G401 (cell line): Measurements from ENCODE around the gene ADCY2. TPM values are rescaled to one million over a fixed set of nuclear protein-coding genes. Genes with fewer than 3 reads are reported as not detected.

ENCODE experiments used
- DNase-seq: peaks from one replicate; pipeline ENCODE4 v3.0.0-alpha.2; 2015; ENCODE audit warnings: low spot score
- in situ Hi-C: cut with HindIII; loops from 2 replicates; pipeline ENCODE4 v1.10.0; 2016; ENCODE audit warnings: low sequenced_read_pairs, mixed read lengths
- total RNA-seq: library from RNA; depleted of rRNA; stranded (reverse); fragments of >200 nt; shearing (Covaris generic); gene quantifications from 2 replicates; pipeline ENCODE4 v1.2.3, GENCODE V29; 2014

The ADCY2 gene
- total RNA-seq, 1 experiment from 2014 or later: 0.03 TPM

- in situ Hi-C loops: no loop called here
- DNase-seq: no peak
These were observed 432.3 kb downstream of the ADCY2 start for GRCh38 chr5:7828269-7828668.

GRCh38 chr5:7834982-7835381, 439.0 kb downstream of the ADCY2 start:
- no peak for DNase-seq
- in situ Hi-C loops: no loop called here

DNA sequence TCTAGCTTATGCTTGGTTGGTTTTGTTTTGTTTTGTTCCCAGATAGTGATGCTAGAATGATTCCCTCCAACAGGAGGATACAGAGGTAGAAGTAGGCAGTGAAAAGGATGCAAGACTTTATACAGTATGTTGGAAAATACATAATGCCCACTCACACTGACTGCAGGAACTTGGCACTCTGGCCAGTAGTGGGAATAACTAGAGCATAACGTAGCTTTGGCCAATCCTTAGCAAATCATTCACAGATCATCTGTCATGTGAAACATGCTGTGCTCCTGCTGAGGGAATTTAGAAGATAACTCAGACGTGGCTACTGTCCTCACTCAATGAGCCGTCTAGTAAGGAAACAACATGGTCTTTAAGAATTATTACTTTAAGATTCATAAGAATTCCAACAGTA, 441.5 kb downstream of the ADCY2 start:
- no peak for DNase-seq
- in situ Hi-C loops: no loop called here

GRCh38 chr5:7842531-7842930, 446.6 kb downstream of the ADCY2 start:
- in situ Hi-C loops: no loop called here
- no peak for DNase-seq

DNA sequence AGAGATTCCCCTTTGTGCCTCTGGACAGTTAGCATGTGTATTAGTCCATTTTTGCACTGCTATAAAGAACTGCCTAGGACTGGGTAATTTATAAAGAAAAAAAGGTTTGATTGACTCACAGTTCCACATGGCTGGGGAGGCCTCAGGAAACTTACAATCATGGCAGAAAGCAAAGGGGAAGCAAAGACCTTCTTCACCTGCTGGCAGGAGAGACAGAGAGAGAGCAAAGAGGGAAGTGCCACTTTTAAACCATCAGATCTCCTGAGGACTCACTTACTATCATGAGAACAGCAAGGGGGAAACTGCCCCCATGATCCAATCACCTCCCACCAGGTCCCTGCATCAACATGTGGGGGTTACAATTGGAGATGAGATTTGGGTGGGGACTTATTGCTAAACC, 449.0 kb downstream of the ADCY2 start:
- no peak for DNase-seq
- in situ Hi-C loops: no loop called here

GRCh38 chr5:7845557-7845956, 449.6 kb downstream of the ADCY2 start:
- DNase-seq: no peak
- in situ Hi-C loops: no loop called here

DNA sequence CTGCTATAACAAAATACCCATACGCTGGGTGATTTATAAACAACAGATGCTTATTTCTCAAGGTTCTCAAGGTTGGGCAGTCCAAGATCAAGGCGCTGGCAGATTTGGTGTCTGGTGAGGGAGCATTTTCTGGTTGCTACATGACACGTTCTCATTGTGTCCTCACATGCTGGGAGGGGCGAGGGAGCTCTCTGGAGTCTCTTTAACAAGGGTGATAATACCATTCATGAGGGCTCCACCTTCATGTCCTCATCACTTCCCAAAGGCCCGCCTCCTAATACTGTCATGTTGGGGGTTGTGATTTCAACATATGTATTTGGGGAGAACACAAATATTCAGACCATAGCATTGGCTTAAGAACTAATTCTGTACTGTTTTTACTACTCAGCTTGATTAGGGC, 450.4 kb downstream of the ADCY2 start:
- no peak for DNase-seq
- in situ Hi-C loops: no loop called here

DNA sequence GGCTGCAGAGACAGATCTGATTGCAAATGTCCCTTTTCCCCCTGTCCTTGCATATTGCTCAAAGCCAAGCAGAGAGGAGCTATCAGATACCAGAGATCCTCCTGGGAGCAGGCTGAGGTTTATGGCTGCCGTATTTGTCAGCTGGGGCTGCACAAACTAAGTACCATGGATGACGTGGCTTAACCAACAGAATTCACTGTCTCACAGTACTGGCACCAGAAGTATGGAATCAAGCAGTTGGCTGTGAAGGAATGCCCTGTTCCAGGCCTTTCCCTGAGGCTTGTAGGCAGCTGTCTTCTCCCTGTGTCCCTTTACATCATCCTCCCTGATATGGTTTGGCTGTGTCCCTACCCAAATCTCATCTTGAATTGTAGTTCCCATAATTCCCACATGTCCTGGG, 452.4 kb downstream of the ADCY2 start:
- in situ Hi-C loops: no loop called here
- no peak for DNase-seq

DNA sequence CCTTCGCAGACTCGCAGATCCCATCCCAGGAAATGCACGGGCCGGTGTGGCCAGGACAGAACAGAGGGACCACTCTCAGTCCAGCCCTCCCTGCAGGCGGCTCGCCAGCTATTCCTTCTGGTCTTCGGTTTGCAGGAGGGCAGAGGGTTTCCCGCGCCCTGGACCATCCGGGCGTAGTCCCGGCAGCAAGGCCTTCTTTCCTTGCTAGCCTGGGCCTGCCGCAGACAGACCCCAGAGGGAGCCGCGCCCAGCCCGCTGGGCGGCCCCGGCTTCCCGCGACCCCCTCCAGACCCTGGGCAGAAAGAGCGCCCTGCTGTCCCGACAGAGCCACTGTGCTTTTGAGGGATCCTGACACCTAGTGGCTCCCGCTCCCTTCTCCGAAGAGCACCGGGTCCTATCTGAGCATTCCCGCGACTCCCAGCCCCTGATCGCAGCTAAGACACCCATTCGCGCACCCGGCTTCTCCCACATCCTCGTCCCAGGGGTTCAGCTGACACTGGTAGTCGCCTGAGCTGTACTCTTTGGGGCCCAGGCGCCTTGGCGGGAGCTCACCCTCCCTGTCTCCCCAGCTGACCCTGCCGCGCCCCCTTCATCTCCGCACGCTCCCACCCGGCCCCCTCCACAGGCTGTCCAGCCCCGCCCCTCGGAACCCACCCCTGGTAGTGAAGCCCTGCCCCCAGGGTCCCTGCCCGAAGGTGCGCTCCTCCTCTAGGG, 453.9 kb downstream of the ADCY2 start:
- in situ Hi-C loops: no loop called here
- peak; percentile 30 for DNase-seq

- in situ Hi-C loops: no loop called here
- peak; percentile 8 for DNase-seq
These were observed 454.7 kb downstream of the ADCY2 start, which contains the start of gene CFAP90 for GRCh38 chr5:7850395-7851239. Gene CFAP90, minus strand, starts transcription at chr5:7851133. Its CDS starts 112 bp downstream, at chr5:7851021.

DNA sequence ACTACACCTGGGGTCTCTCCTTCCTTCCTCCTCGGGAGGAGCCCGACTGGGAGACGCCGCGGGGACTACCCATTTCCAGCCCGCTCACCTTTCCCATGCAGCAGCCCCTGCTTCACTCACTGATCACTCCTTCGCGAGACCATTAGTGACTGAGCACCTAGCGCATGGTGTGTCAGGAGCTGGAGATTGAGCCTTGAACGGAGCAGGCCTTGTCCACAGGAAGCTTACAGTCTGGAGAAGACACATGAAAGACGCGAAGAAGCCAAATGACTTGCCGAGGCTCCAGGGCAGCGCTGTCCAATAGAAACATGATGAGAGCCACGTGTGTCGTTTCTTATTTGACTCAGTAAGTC, 455.3 kb downstream of the ADCY2 start:
- no peak for DNase-seq
- in situ Hi-C loops: no loop called here

DNA sequence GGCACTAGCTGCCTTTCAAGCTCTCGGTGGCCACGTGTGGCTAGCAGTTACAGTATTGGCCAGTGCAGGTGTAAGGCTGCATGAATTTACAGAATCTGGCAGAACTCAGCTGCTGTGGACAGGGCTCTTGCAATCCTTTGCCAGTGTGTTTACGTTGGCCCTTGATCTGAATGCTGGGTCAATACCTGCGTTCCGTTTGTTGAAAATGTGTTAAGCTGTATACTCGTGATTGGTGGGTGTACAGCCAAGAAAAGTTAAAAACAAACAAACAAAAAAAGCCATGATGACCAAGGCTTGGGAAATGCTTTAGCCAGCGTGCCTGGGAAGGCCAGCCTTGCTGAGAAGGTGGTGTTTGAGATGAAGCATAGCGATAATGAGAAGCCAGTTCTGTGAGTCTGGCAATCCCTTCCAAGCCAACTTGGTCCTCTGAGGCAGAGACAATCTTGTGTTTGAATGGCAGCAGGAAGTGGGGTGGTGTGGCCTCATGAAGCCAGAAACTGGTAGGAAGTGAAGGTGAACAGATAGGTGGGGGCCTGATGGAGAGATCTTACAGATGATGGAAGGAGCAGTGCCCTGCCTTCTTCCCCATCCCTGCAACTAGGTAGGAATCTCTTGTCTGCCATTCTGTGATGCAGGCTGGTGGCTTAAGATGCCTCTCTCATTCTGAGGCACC, 455.8 kb downstream of the ADCY2 start:
- no peak for DNase-seq
- in situ Hi-C loops: no loop called here

GRCh38 chr5:7852542-7852941, 456.6 kb downstream of the ADCY2 start:
- DNase-seq: no peak
- in situ Hi-C loops: no loop called here

DNA sequence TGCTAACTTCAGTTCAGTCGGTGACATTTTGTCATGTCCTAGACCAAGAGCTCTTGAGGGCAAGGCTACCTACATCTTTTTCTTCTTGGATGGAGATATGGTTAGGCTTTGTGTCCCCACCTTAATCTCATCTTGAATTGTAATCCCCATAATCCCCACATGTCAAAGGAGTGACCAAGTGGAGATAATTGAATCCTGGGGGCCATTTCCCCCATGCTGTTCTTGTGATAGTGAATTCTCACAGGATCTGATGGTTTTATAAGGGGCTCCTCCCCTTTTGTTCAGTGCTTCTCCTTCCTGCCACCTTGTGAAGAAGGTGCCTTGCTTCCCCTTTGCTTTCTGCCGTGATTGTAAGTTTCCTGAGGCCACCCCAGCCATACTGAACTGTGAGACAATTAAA, 457.1 kb downstream of the ADCY2 start:
- in situ Hi-C loops: no loop called here
- no peak for DNase-seq

GRCh38 chr5:7855611-7856010, 459.7 kb downstream of the ADCY2 start:
- in situ Hi-C loops: no loop called here
- no peak for DNase-seq

DNA sequence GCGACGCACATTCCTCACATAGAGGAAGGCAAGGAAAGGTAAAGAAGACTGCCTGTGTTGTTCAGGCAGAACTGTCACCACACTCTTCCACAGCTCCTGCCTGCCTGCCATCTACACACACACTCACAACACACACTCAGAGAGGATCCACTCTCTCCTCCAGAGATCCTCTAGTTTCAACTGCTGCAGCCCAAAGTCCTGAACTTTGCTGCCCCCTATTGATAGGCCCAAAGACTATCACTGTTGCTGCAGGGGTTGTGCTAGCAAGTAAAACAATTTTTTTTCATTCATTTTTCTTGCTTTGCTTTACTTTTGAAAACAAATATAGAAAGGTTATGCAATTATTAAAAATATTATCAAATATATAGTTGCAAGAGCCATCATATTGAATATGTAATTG, 460.9 kb downstream of the ADCY2 start:
- in situ Hi-C loops: no loop called here
- peak; percentile 52 for DNase-seq

- in situ Hi-C loops: no loop called here
- DNase-seq: no peak
These were observed 461.4 kb downstream of the ADCY2 start for GRCh38 chr5:7857361-7857760.

DNA sequence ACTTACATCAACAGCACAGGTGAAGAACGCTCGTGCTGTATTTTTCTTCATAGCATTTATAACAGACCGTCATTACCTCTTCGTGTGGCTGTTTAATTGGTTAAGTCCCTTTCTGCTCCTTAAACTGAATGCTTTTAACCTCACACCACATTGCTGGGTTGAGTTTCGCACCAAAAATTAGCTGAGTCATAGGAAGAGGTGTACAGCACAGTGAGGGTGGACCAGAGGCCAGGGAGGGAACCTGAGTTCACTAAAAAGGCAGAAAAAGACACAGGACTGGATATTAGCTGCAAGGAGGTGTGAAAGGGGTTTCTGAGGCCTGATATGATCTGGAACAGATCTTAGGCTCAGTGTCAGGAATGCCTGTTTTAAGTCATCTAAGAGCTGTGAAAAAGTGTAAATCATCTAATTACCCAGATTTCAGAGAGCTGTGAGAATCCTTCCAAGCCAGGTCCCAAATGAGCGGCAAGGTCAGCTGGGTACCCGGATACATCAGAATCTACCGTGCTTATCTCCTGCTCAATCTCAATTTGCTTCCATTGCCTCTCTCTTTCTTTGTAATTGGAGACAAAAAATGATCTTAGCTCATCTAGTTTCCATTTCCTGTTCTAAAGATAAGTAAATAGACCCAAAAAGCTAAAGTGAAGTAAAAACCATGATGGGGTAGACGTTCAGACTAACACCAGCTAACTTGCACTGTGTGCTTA, 462.1 kb downstream of the ADCY2 start:
- no peak for DNase-seq
- in situ Hi-C loops: no loop called here

GRCh38 chr5:7866196-7866595, 470.3 kb downstream of the ADCY2 start:
- DNase-seq: no peak
- in situ Hi-C loops: no loop called here

DNA sequence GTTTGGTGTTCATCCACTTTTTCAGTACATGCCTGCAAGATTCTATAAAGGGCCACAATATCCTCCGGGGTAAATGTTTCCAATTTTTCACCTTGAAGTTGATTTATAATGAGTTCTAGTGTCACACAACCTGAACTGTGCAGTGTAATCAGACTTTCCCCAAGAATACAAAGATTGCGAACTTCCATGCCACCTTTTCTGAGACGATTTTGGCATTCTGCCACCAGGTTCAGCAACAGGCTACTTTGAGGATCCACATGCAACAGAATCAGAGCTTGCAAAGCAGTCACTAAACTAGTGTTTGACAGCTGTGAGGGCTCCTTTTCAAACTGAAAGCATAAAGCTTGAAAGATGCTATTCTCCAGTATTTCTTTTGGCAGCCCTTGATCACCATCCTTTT, 471.3 kb downstream of the ADCY2 start:
- in situ Hi-C loops: no loop called here

More for the DNA sequence above, 471.3 kb downstream of the ADCY2 start:
- DNase-seq: peak; percentile 19
